ENCODE measurements around the gene IKBKG.
"Not testable (repeated sequence)": the region's sequence is repeated elsewhere in the genome, so short reads cannot be mapped to it uniquely, and the experiment has no call there.

IKBKG gene

GRCh38 chrX:154607976-154608375 is 60.6 kb downstream of the IKBKG start:
- DNase-seq: not testable (repeated sequence)

GRCh38 chrX:154608823-154609222 is 61.4 kb downstream of the IKBKG start:
- not testable (repeated sequence) for DNase-seq

- not testable (repeated sequence) for DNase-seq
These were observed 63.7 kb downstream of the IKBKG start for GRCh38 chrX:154611146-154611545.

- DNase-seq: not testable (repeated sequence)
These were observed 66.2 kb downstream of the IKBKG start for GRCh38 chrX:154613586-154613985.
